ENCODE measurements around the gene TMEM18.

TMEM18 gene

GRCh38 chr2:675051-675450, 2.2 kb downstream of the TMEM18 start:
- H3K36me3 ChIP-seq, result peaks cover 33% of the 10 kb centered on the region
- TF ChIP-seq, protein P1, sequence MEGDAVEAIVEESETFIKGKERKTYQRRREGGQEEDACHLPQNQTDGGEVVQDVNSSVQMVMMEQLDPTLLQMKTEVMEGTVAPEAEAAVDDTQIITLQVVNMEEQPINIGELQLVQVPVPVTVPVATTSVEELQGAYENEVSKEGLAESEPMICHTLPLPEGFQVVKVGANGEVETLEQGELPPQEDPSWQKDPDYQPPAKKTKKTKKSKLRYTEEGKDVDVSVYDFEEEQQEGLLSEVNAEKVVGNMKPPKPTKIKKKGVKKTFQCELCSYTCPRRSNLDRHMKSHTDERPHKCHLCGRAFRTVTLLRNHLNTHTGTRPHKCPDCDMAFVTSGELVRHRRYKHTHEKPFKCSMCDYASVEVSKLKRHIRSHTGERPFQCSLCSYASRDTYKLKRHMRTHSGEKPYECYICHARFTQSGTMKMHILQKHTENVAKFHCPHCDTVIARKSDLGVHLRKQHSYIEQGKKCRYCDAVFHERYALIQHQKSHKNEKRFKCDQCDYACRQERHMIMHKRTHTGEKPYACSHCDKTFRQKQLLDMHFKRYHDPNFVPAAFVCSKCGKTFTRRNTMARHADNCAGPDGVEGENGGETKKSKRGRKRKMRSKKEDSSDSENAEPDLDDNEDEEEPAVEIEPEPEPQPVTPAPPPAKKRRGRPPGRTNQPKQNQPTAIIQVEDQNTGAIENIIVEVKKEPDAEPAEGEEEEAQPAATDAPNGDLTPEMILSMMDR (IDR thresholded peaks at IDR 0.05), result no peak
- H3K27ac ChIP-seq, result no peak overlapping the region
- H3K4me3 ChIP-seq (ENCODE audit: low read depth in 1 of 2, low read length in 1 of 2), result no peak overlapping the region
- H3K4me1 ChIP-seq (ENCODE audit: control insufficient read depth in 1 of 2, insufficient read depth in 1 of 2, low read depth in 1 of 2, low read length in 1 of 2), result peaks cover 16 to 18% of the 10 kb centered on the region in 2 experiments
- H3K9me3 ChIP-seq, result no peaks in the 10 kb centered on the region
- no peaks in the 10 kb centered on the region for H3K27me3 ChIP-seq

DNA sequence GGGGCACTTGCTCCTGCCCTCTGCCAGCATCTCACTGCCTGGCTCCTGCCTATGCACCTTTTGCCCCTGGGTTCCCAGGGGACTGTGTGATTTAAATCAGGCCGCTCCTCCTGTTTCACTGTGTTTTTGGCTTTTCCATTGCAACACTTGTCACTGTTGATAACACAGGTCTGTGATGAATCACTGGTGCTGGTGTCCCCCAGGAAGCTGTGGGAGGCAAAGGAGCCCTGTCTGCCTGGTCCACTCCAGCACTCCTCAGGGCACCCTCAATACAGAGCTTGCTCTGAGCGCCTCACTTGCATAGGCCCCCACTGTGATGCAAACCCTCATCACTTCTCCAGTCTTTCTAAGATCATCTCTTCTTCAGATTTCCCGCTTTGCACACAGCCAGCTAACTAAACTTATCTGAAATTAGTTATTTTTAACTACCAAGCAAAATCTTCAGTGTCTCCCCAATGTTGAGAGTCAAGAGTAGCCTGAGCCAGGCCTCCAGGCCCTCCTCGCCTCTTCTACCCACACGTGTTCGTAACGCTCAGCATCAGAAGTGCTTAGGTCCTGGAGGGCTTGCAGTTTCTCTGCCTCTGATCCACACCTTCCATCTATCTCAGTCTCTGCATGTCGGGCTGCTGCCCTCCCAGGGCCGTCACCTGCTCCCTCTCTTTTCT, 2.8 kb downstream of the TMEM18 start:
- H3K4me1 ChIP-seq (ENCODE audit: control insufficient read depth in 1 of 2, insufficient read depth in 1 of 2, low read depth in 1 of 2, low read length in 1 of 2), result peaks cover 16 to 18% of the 10 kb centered on the region in 2 experiments
- H3K9me3 ChIP-seq, result no peaks in the 10 kb centered on the region
- TF ChIP-seq, protein P1 (IDR thresholded peaks at IDR 0.05), result no peak
- H3K27ac ChIP-seq, result no peak overlapping the region
- H3K36me3 ChIP-seq, result peaks cover 38% of the 10 kb centered on the region
- H3K27me3 ChIP-seq, result no peaks in the 10 kb centered on the region
- H3K4me3 ChIP-seq (ENCODE audit: low read depth in 1 of 2, low read length in 1 of 2), result no peak overlapping the region

DNA sequence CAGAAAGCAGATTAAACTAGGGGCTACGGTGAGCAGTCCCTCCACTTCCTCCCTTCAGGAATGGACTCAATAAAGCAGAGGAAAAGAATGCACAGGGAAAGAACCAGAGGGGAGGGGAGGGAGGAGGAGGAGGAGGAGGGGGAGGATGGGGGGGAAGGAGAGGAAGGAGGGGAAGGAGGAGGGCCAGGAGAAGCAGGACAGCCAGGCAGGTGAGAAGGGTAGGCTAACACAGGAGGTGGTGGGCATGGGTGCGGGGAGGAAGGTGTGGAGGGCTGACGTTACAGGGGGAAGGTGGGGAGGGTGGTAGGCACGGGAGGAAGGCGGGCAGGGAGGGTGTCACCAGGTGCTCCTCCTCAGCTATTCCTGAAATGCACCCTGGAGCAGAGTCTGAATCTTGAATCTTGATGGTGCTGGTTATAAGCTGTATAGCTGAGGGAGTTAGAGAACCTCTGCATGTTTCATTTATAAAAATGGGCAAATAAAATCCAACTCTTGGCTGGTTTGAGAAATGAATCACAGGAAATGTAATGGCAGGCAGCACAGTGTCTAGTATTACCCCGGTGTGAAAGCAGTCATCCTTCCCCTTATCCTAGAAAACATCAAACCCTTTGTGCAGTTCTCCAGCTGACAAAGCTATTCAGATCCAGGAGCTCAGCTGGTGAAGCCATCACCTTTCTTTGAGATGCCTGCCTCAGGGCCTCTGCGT, 3.4 kb downstream of the TMEM18 start:
- Histone ChIP-seq H3K36me3 (peaks cover 45% of the 10 kb centered on the region), H3K4me3 (ENCODE audit: low read depth in 1 of 2, low read length in 1 of 2) (no peak overlapping the region), H3K27me3 (no peaks in the 10 kb centered on the region), H3K4me1 (ENCODE audit: control insufficient read depth in 1 of 2, insufficient read depth in 1 of 2, low read depth in 1 of 2, low read length in 1 of 2) (peaks cover 16 to 18% of the 10 kb centered on the region in 2 experiments), H3K9me3 (no peaks in the 10 kb centered on the region), H3K27ac (no peak overlapping the region)
- TF ChIP-seq, protein P1 (IDR thresholded peaks at IDR 0.05), result no peak

DNA sequence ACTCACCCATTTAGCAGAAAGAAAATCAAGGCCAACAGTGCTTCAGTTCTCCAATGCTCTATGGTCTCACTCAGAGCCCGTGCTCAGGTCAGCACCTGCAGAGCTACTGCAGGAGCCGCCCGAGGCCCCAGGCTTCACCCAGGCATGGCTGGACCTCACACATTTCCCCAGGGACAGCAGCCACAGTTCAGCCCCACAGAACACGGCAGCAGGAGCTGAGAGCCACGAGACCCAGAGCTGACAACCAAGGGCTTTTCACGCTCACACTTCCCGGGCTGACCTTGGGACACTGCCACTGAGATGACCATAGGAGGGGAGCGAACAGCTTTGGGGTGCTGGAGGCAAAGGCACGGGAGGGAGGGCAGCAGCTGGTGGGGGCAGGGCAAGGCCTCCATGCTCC, 4.2 kb downstream of the TMEM18 start:
- peaks cover 53% of the 10 kb centered on the region for H3K36me3 ChIP-seq
- H3K4me3 ChIP-seq (ENCODE audit: low read depth in 1 of 2, low read length in 1 of 2), result no peak overlapping the region
- no peak overlapping the region for H3K27ac ChIP-seq
- no peaks in the 10 kb centered on the region for H3K9me3 ChIP-seq
- H3K27me3 ChIP-seq, result no peaks in the 10 kb centered on the region
- H3K4me1 ChIP-seq (ENCODE audit: control insufficient read depth in 1 of 2, insufficient read depth in 1 of 2, low read depth in 1 of 2, low read length in 1 of 2), result peaks cover 14% of the 10 kb centered on the region in 2 experiments
- TF ChIP-seq, protein P1 (IDR thresholded peaks at IDR 0.05), result no peak

DNA sequence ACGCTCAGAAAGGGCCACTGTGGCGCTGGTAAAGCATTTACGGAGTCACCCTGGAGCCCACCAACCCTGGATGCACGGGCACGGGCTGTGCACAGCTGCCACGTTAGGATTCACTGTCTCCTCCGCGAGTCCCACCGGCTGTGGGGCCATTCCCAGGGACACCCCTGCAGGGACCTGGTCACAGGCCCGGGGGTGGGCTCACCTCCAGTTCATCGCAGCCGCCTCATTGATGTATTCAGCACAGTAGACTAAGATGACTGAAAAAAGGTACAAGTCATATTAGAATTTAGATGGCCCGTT, 4.7 kb downstream of the TMEM18 start:
- no peak overlapping the region for H3K27ac ChIP-seq
- no peak overlapping the region for H3K4me3 ChIP-seq (ENCODE audit: low read depth in 1 of 2, low read length in 1 of 2)
- H3K36me3 ChIP-seq, result peaks cover 57% of the 10 kb centered on the region
- TF ChIP-seq, protein P1 (IDR thresholded peaks at IDR 0.05), result no peak
- peaks cover 9 to 10% of the 10 kb centered on the region in 2 experiments for H3K4me1 ChIP-seq (ENCODE audit: control insufficient read depth in 1 of 2, insufficient read depth in 1 of 2, low read depth in 1 of 2, low read length in 1 of 2)
- H3K9me3 ChIP-seq, result no peaks in the 10 kb centered on the region
- H3K27me3 ChIP-seq, result no peaks in the 10 kb centered on the region

Measured in neutrophil (primary cell).